NCI-H82 treated with DMSO at 0.1 percent for 48 hours (cell line): ENCODE measurements around the gene CSNK1G1.
A peak's percentile ranks its signal among the peaks of the same experiment; 100 is the strongest.

ENCODE experiments used
- DNase-seq: peaks from one replicate; lab custom pipeline; 2025; ENCODE audit not compliant: unreplicated experiment; lab: John Stamatoyannopoulos, UW

Gene CSNK1G1

DNA sequence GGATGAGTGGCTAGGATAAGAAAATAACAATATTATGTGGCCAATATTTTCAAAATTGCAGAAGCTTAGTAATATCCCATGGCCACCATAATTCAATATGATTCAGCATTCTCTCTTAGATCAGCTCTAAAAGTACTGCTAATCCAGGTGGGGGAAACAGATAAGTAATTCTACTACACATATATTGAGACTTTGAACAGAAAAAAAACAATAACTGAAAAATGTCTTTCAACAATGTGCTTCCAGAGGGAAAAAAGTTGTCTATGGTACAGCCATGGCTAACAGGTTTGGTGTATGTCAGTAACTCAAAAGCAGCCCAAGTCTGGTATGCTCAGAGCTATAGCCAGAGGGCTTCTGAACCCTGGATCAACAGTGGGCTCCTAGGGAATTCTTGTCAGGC lies 150.8 kb downstream of the CSNK1G1 start:
- DNase-seq, result no peak

DNA sequence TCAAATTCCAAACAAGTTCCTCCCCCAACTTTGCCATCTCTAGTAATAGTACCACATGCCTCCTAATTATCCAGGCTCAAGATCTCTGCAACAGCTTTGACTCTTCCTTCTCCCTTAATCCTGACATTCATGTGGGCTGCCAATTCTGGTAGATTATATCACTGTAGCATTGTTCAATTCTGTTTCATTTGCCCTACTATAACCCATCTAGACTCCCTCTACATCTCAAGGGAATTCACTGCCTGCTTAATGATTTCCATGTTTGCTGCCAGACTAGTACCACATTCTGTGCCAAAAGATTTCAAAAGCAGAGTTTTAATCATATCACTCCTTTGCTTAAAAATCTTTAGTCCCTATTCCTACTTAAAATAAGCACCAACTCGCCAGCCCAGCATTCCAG lies 158.5 kb downstream of the CSNK1G1 start:
- DNase-seq, result peak; percentile 43

DNA sequence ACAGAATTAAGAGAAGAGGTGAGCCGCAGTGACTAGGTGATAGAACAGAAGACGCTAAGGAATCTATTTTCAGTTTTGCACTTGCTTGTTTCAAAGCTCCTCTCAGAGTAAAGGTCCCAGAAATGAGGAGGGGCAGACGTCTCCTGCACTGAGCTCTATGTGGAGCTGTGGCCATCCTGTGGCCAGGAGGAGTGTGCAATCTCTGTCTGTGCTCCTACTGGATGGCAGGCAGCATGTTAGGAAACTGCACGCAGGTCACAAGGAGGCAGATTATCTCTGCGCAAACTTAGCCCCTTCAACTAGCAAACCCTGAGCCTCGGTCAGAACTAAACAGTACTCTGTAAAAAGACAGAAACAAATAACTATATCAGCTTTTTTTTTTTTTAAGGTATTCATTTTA lies 162.0 kb downstream of the CSNK1G1 start:
- DNase-seq, result peak; percentile 34

DNA sequence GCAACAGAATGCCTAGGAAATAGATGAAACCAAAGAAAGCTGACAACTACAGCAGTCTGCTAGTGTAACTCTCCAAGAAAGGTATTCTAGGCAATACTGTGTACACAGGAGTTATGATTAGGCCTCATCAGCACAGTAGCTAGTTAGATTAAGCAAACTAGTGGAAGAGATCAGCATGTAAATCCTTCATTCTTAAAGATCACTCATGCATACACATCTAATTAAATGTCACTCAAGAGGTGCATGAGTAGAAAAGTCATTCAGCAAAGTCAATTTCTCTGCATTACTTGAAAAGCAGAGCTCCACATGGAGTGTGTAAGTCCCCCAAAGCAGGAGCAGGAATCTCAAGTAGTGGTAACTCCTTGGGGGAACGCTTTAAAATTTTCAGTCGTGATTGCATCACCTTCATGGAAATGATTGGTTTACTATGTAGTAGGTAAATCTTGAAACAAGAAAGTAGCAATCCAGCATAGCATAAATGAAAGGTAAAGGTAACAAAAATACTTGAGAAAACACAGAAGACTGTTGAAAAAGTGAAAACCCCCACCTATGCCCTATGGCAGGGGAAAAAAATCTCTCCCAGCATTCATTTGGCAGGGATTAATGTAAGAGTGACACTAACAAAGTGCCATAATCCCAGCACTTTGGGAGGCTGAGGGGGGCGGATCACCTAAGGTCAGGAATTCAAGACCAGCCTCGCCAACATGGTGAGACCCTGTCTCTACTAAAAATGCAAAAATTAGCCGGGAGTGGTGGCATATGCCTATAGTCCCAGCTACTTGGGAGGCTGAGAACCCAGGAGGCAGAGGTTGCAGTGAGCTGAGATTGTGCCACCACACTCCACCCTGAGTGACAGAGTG lies 163.8 kb downstream of the CSNK1G1 start:
- peak; percentile 58 for DNase-seq

DNA sequence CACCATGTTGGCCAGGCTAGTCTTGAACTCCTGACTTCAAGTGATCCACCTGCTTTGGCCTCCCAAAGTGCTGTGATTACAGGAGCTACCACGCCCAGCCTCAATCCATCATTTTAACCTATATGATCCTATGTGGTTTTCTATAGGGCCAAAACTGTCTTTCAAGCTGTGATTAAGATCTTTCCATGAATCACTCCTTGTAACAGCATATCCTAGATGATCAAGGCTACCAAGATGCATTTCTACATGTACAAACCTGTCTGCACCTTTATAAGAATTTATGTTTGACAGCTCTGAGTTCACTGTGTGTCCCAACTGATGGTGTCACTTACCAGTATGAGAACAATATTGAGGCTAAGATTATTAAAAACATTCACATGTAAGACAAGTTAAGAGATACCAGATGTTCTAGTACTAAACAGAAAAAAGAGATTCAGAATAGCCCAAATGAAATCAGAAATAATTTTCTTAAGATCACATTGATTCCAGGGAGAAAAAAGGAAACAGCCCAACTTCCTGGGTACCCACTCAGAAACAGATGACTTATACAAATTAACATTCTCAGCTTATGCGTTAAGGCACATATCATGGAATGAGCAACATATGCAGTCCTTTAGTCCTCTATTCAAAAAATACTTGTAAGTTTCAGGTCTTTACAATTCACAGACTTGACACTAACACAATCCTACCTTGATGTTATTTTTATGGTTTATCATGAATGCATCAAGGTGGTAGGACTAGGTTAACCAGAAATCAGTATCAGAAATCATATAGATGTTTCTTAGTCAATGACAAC lies 168.4 kb downstream of the CSNK1G1 start:
- DNase-seq, result no peak

DNA sequence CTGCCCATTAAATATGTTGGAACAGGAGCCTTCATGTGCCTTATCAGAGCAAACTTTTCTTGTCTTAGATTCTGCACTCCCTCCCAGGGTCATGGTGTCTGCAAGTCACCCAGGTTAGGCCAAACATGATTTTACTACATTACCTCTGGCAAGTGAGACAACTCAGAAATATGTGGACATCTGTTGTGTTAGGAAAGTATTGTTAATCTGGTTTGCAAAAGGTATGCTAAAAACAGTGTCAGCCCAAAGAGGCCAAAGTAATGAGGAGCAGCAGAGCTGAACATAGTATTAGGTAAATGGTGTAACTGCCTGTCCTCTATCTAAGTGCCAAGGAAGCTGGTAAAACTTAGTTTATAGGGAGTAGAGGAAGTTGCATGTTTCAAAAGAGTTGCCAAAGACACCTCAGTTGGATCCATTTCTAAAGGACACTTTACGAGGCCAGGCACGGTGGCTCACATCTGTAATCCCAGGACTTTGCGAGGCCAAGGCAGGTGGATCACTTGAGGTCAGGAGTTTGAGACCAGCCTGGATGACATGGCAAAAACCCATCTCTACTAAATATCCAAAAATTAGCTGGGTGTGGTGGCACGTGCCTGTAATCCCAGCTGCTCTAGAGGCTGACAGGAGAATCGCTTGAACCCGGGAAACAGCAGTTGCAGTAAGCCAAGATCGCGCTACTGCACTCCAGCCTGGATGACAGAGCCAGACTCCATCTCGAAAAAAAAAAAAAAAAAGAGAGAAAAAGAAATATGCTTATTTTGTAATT lies 170.6 kb downstream of the CSNK1G1 start:
- DNase-seq, result peak; percentile 36

DNA sequence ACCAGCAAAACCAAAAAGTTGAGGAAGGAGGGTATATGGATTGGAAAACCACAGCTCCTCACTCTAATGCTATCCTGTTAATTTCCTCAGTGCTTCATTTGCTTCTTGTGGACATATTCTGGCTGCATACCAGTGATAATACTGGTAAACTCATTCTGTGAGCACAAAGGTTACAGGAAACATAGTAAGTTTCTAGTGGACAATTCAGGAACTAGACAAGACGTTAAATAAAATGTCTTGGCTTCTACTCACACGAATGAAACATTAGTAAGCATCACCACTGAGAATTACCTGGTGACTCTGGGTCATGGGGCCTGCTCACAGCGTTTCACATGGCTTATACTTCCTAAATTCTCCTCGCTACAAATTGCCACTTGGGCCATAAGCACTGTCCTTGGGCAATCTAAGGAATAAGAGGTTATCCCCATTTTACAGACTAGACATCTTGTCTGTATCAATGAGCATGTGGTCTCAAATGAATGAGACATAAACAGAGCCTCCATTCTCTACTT lies 173.1 kb downstream of the CSNK1G1 start:
- no peak for DNase-seq

DNA sequence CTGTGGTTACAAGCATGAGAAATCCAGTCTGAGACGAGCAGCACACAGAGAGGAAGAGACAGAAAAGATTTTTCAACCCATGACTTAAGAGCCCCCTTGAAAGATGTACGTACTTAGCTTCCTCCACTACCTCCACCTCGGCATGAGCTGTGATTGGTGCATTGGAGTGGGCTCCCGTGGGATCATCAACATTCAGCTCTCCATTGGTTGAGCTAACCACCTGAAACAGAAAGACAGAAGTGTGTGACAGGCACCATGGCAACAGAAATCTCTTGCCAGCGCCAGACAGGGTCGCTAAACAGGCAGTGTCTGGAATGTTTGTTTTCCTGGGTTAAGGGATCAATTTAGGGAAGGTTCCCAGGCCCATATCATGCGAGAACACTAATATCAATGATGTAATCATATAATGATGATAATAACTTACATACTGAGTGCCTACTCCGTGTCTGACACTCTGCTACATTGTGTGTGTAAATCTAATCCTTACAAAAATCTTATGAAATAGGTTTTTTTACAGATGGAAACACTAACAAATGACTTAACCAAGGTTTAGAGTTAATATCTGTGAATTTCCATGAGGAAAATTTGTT lies 175.6 kb downstream of the CSNK1G1 start:
- no peak for DNase-seq

DNA sequence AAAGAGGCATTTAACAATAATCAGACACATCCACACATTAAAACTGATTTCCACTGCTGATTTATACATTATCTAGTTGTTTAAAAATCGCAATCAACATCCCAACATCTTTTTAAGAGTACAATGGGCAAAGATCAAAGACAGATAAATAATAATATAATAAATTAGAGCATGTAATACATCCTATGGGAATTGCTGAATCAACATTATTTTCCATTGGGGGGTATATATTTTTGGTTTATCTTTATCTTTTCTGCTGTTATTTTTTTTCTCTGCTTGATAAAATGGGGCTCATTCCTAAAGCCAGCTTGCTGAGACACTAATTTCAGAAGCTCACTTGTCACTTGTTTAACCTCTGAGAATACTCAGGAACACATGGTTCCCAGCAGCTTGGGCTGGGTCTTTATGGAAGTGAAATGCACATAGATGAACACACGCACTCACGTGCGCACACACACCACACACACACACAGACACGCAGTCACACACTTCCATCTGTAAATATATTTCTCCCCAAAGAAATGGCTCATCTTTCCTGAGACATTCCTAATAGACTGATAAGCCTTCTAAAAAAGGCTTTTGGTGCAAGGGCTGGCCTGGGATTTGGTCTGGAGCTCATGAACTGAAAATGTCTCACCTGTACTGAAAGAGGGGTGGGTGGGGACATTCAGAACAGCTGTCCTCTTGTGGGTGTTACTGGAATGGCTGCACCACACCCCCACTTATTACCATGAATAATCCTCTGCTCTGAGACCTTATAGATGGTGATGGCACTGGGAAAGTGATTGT lies 189.7 kb downstream of the CSNK1G1 start:
- no peak for DNase-seq

DNA sequence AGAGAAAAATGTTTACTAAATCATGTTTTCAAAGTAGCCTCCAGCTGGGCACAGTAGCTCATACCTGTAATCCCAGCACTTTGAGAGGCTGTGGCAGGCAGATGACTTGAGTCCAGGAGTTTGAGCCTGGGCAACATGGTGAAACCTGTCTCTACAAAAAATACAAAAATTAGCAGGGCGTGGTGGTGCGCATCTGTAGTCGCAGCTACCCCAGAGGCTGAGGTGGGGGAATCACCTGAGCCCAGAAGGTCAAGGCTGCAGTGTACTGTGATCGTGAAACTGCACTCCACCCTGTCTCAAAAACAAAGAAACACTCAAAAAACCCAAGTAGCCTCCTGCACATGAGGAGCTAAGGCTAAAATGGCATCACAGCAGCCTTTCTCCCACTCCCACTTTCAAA lies 191.5 kb downstream of the CSNK1G1 start:
- no peak for DNase-seq

DNA sequence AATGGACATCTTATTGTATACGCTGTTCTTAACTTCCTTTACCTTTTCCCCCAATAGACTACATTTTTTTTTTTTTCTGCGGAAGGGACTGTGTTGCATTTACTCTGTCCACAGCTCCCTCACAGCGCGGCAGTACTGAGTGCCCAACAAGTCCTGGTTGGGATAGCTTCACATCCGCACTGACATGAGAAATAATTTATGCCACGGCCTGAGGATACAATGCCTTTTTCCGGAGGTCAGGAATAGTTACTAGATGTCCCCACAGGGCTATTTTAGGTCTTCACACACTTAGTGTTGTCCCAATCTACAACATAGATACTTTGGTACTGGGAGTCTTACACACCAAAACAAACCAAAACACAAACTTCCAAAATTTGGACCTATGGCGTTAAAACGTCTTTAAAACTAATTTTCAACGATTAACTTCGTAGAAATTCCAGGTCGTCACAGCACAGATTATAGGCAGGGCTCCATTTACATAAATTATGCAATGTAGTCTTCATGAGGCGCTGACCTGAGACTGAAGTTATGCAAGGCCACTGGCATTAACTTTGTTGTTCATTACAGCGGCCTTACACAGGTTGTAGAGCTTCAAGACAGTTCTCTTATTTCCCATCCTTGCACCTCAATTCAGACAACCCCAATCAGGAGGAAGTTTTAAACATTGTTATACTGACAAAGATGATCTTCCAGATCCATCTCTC lies 192.2 kb downstream of the CSNK1G1 start:
- DNase-seq, result no peak

DNA sequence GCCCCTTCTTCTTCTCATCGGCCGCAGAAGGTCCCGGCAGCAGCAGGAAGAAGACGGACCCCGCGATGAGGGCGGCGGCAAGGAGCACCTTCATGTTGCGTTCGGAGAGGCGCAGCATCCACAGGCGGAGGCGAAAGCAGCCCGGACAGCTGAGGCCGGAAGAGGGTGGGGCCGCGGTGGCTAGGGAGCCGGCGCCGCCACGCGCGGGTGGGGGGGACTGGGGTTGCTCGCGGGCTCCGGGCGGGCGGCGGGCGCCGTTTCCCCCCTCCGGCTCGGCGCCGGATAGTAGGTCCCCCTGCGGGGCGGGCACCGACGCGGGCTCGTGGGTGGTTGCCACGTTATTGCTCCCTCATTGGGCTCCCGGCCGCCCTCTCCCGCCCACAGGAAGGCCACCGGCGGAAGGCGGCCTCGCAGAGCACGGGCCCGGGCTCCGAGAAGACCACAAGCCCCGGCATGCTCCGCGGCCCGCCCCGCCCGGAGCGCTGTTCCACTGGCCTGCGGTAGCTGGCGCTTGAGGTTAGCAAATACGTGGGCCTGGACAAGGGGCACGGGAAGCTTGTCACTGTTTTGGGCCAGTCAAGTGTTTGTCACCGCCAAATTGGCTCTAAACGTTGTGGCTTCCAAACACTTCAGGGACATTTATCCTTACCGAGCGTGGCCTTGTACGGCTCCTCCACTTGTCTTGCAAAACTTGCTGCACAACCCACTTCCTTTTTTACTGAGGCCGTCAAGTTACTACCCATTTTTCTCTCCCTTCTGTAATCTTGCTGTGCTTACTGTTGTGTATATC lies 192.9 kb downstream of the CSNK1G1 start, which contains the start of gene PPIB:
Gene PPIB, minus strand, starts transcription at position 154 of the 790 bp plus-strand sequence. Its CDS starts 36 bp downstream, at position 118.
- peak; percentile 90 for DNase-seq

DNA sequence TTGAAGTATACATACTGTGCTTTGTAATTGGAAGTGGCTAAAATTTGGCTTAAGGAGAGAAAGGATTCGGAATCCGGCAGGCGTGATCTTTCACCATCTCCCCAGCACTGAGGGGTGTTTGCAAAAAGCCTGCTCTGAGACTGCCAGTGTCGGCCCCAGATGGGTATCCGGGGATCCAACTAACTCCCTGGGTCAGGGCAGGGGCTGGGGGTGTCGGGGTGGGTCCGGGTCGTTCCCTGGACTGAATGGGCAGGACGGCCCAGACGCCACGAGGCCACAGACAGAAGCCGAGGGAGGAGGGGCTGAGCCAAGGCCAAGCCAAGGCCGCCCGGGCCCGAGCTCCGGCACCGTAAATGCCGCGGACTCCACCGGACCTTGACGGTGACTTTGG lies 193.5 kb downstream of the CSNK1G1 start:
- DNase-seq, result no peak

DNA sequence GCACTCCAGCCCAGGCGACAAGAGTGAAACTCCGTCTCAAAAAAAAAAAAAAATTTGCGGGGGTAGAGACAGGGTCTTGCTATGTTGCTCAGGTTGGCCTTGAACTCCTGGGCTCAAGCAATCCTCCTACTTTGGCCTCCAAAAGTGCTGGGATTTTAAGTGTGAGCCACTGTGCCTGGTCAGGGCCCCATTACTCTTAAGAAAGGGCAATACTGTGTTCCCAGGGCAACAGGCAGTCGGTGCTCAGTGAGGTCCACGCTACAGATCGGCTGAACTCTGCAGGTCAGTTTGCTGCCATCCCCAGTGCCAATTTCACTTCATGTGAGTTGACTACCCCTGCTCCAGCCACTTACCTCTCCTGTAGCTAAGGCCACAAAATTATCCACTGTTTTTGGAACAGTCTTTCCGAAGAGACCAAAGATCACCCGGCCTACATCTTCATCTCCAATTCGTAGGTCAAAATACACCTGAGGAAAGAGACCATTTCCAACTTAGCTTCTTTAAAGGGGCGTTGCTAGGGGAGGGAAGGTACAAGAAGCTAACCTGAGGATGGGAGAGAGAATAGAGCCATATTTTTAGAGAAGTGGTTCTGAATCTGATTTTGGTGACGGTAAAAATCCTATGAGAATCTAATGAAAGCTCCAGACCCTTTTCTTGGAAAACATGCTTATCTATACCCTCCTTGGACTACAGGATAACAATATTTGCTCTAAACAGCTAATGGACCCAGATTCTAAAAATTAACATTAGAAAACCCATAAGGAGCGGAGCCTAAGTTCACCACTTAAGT lies 194.1 kb downstream of the CSNK1G1 start:
- DNase-seq, result no peak

DNA sequence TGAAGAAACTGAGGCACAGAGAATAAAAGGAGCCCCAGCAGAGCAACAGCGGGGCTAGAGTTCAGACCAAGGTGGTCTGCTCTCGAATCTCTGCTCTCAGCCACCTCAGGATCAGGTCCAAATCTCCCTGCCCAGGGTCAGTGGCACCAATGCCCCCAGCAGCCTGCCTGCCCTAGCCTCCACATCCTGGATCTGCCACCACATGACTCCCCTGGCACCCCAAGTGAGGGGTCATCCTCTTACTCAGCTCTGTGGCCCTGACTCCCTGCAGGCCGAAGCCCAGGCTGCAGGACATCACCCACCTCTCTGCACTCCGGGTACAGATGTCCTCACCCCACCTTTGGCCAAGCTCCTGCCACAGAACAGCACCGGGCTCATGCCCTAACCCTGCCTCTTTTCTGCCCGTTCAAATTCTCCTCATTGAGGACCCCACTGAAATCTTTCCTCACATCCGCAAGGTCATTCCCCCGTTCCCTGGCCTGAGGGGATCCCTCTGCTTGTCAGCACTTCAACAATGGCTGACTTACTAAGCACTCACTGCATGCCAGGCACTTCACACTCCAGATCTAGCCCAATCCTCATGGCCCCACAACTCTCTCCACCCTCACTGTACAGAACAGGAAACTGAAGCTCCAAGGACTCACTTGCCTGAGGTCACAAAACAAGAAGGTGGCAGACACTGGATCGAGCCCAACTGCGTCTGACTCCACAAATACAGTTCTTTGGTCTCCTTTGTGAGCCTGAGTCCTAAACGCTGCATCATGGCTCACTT lies 197.4 kb downstream of the CSNK1G1 start:
- DNase-seq, result no peak

DNA sequence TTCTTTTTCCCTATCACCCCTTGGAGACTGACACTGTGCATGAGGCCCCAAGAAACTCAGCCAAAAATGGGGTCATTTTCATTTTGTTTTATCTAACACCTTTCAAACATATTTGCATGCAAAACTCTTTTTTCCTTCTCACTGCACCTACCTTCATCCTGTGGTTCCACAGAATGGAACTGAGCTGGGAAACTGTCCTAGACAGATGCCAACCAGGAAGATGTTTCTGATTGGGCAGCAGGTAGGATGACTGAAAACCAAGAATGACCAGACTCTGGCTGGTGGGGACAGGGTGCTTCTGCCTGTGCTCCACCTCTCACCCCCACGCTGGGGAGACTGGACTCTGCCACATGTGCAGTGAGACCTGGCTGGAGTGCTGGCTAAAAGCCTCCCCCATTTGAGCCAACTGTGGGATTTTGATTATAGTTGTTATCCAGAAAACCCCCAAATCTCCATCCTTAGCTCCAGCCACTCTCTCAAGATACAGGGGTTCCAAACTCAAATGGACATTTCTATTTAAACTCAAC lies 198.3 kb downstream of the CSNK1G1 start:
- DNase-seq, result no peak
